K562 (cell line): ENCODE measurements around the gene PPM1D. TPM values are rescaled to one million over a fixed set of nuclear protein-coding genes. Genes with fewer than 3 reads are reported as not detected.

Experiments
- ATAC-seq: fragments of 200-7000 bp; cut with Tn5 transposase; 3 replicates; pipeline ENCODE4 v1.9.1; 2020; ENCODE audit warnings: moderate library complexity
- BruUV-seq: library from RNA; stranded (reverse); fragments of 400-500 nt; replicated peaks from 2 replicates; lab custom pipeline; 2021; lab: Mats Ljungman, UMichigan
- CTCF ChIA-PET: fragments of 300-600 bp; formaldehyde crosslinking; extraction: SDS; loops from one replicate; lab custom pipeline; 2021; ENCODE audit warnings: low intra/inter-chr PET ratio; lab: Yijun Ruan, JAX
- POLR2A ChIA-PET: fragments of 300-600, 350-650 bp; sonication (Branson Sonifier 250); formaldehyde crosslinking; extraction: SDS; loops from one replicate; lab custom pipeline; 2021; ENCODE audit warnings: antibody characterized with exemption, inconsistent platforms; lab: Yijun Ruan, JAX
- DNase-seq, 4 experiments: peaks; one replicate each; pipeline versions ENCODE4 v3.0.0 to v3.0.0-alpha.2; 2011 to 2018; ENCODE audit warnings: low spot score in 3 of 4, mixed read lengths in 3 of 4; ENCODE audit errors: extremely low read depth in 1 of 4
- FAIRE-seq: peaks from 2 replicates; lab custom pipeline; 2011; peaks lifted over from hg19 to GRCh38; lab: Jason Lieb, UNC
- H2AFZ ChIP-seq: 2 replicates; pipeline ENCODE4 v1.6.0; 2011; ENCODE audit warnings: low read depth, low read length, control low read depth, inconsistent platforms
- H3K27ac ChIP-seq: fragments of 200-600 bp; 3 replicates; pipeline ENCODE4 v1.8.0; 2011; ENCODE audit warnings: low read depth, mild to moderate bottlenecking, control low read depth, inconsistent platforms, low read length, moderate library complexity, mixed read lengths; ENCODE audit errors: extremely low read depth
- H3K27me3 ChIP-seq, 2 experiments: fragments of 300-600 bp in 1 of 2; 2 replicates in 1 of 2; 3 replicates in 1 of 2; pipeline versions ENCODE4 v1.6.0 to v1.8.0; 2011; ENCODE audit warnings: inconsistent platforms in 2 of 2, low read length in 2 of 2, mild to moderate bottlenecking in 1 of 2, mixed read lengths in 1 of 2, moderate library complexity in 1 of 2; ENCODE audit not compliant: control insufficient read depth in 2 of 2, insufficient read depth in 2 of 2
- H3K36me3 ChIP-seq: fragments of 300-600 bp; 3 replicates; pipeline ENCODE4 v1.8.0; 2011; ENCODE audit warnings: mild to moderate bottlenecking, low read length, inconsistent platforms; ENCODE audit not compliant: control insufficient read depth, insufficient read depth
- H3K4me1 ChIP-seq, 2 experiments: fragments of 200-600 bp in 1 of 2; replicated peaks in 1 of 2; 2 replicates in 1 of 2; 3 replicates in 1 of 2; pipeline versions ENCODE4 v1.5.1 to v1.8.0; 2011; ENCODE audit warnings: inconsistent platforms in 2 of 2, low read length in 2 of 2, mild to moderate bottlenecking in 1 of 2, mixed read lengths in 1 of 2, moderate library complexity in 1 of 2; ENCODE audit not compliant: control insufficient read depth in 2 of 2, insufficient read depth in 2 of 2
- H3K4me2 ChIP-seq: 2 replicates; pipeline ENCODE4 v1.6.1; 2011; ENCODE audit warnings: low read length, control low read depth, inconsistent platforms, mixed read lengths; ENCODE audit not compliant: insufficient read depth
- H3K4me3 ChIP-seq: fragments of 200-600 bp; sonication (generic), shearing (Covaris generic); 2 replicates; pipeline ENCODE4 v1.5.1; 2016; ENCODE audit warnings: control low read depth, inconsistent platforms
- H3K79me2 ChIP-seq: fragments of 200-600 bp; 3 replicates; pipeline ENCODE4 v1.8.0; 2011; ENCODE audit warnings: low read length, inconsistent platforms; ENCODE audit not compliant: control insufficient read depth, insufficient read depth
- H3K9ac ChIP-seq, 2 experiments: 2 replicates each; pipeline versions ENCODE4 v1.6.0 to v1.6.1; 2011; ENCODE audit warnings: low read depth in 2 of 2, low read length in 2 of 2, control low read depth in 1 of 2, inconsistent platforms in 1 of 2, mild to moderate bottlenecking in 1 of 2, mixed read lengths in 1 of 2; ENCODE audit not compliant: insufficient read depth in 1 of 2
- H3K9me1 ChIP-seq: one replicate; pipeline ENCODE4 v1.6.0; 2011; ENCODE audit warnings: inconsistent platforms, mild to moderate bottlenecking, low read length, moderate library complexity; ENCODE audit not compliant: control insufficient read depth, insufficient read depth
- H3K9me3 ChIP-seq: replicated peaks from 2 replicates; pipeline ENCODE4 v1.5.1; 2011; ENCODE audit warnings: low read depth, low read length, inconsistent platforms; ENCODE audit not compliant: control insufficient read depth, insufficient read depth
- H4K20me1 ChIP-seq: replicated peaks from 2 replicates; pipeline ENCODE4 v1.6.1; 2011; ENCODE audit warnings: low read length, inconsistent platforms, mixed read lengths; ENCODE audit not compliant: control insufficient read depth, insufficient read depth
- ZBTB11 ChIP-seq, 3 experiments: fragments of 200-800 bp in 1 of 3; fragments of 250-450 bp in 1 of 3; fragments of 450-650 bp in 1 of 3; sonication (Bioruptor Pico) in 1 of 3; sonication (Bioruptor generic) in 1 of 3; formaldehyde crosslinking in 1 of 3; IDR thresholded peaks; 2 replicates each; pipeline versions ENCODE4 v1.6.1 to v1.8.0; 2016 to 2022; ENCODE audit warnings: mild to moderate bottlenecking in 2 of 3, missing genetic modification characterization in 2 of 3, missing compliant biosample characterization in 1 of 3, moderate library complexity in 1 of 3
- WGBS: fragments of 100-300 bp; shearing (Covaris generic); methylation state at CpG from one replicate; pipeline ENCODE4 v1.1.6; 2016; ENCODE audit warnings: low coverage, mixed read lengths; ENCODE audit not compliant: insufficient coverage; ENCODE audit errors: missing lambda C conversion rate; 5-methylcytosine and 5-hydroxymethylcytosine counted together
- in situ Hi-C: fragments of 300-500 bp; cut with MboI; formaldehyde crosslinking; loops from 4 replicates; pipeline ENCODE4 v1.15.0; 2018; ENCODE audit warnings: inconsistent platforms, mixed read lengths
- intact Hi-C: fragments of 100-400 bp; cut with micrococcal nuclease; formaldehyde crosslinking; loops from 2 replicates; pipeline ENCODE4 v1.14.2; 2022
- polyA plus RNA-seq, 8 experiments: library from polyadenylated mRNA; depleted of rRNA in 4 of 8; stranded (reverse) in 5 of 8; unstranded in 3 of 8; fragments of >200 nt; fragmentation: Nextera tagmentation in 2 of 8; fragmentation: Illumina TruSeq in 1 of 8; extraction: Ambion mirVana in 2 of 8; extraction: Trizol in 1 of 8; gene quantifications; 2 replicates each; pipeline versions ENCODE4 v1.2.1 to v1.2.3, GENCODE V29; 2011 to 2014; ENCODE audit warnings: inconsistent platforms in 1 of 8, missing spikeins in 1 of 8
- total RNA-seq, 7 experiments: library from RNA; depleted of rRNA in 6 of 7; stranded (reverse); fragments of >200 nt in 6 of 7; fragmentation: Illumina TruSeq in 2 of 7; extraction: Trizol in 2 of 7; gene quantifications; 2 replicates each; pipeline versions ENCODE4 v1.2.1 to v1.2.3, GENCODE V29; 2011 to 2021; ENCODE audit warnings: low replicate concordance in 1 of 7
- TF ChIP-seq, protein P1 (sequence below): fragments of 450-650 bp; IDR thresholded peaks from 2 replicates; pipeline ENCODE4 v1.6.1; 2016; ENCODE audit warnings: antibody characterized with exemption

PPM1D gene
- total and polyA plus RNA-seq, 9 of the 15 experiments (the other 6 are each of a cell fraction or from before 2014, with no cell fraction given), result 2.1 to 19.0 (median 7.8) TPM

DNA sequence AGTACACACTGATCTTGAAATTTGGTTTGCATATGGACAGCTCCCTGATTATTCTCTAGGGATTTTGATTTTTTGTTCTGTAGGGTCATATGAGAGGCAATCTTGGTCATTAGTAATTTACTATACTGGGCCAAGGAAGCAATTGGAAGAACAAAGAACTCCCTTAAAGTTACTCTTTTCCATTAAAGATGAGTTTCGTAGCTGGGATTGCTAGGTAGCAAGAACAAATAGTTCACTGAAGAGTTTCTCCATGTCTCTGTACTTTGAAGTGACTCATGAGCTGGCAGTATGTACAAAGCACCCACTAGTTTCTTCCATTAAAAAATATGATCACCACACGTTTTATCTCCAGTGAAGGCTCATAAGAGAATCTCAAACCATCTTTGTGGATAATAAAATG is 71.5 kb downstream of the PPM1D start:
- ATAC-seq (no peak), FAIRE-seq (no peak), DNase-seq (no peak)
- no TSS peak for BruUV-seq
- no peaks in the 10 kb centered on the region for H4K20me1 ChIP-seq
- intact Hi-C loops, result no loop called here
- H3K79me2 ChIP-seq, result no peaks in the 10 kb centered on the region
- no peaks in the 10 kb centered on the region for H3K36me3 ChIP-seq
- in situ Hi-C loops, result no loop called here
- H3K9ac ChIP-seq, result no peak overlapping the region
- no peaks in the 10 kb centered on the region for H3K9me3 ChIP-seq
- H2AFZ ChIP-seq, result no peak overlapping the region
- no peak overlapping the region for H3K27ac ChIP-seq
- WGBS, result 17% methylated on average over 2 of the region's 2 CpGs
- ChIA-PET CTCF (no interaction called here), POLR2A (interaction anchor here (0.6 kb wide), 1 partner anchor 1845 kb away, joined by 3 read pairs; no protein-coding TSS in a partner anchor)
- no peak overlapping the region for H3K4me2 ChIP-seq
- H3K27me3 ChIP-seq, result no peaks in the 10 kb centered on the region
- peaks cover 0 to 6% of the 10 kb centered on the region in 2 experiments; a peak in 2 of 5 replicates for H3K4me1 ChIP-seq
- H3K9me1 ChIP-seq, result no peaks in the 10 kb centered on the region
- H3K4me3 ChIP-seq, result no peak overlapping the region
- TF ChIP-seq ZBTB11 (CRISPR knock-in tag; IDR thresholded peaks at IDR 0.05), result 0 out of 6 replicates have a peak, but pooled peaks of 1 of the 3 experiments have one; percentile 45
- TF ChIP-seq, protein P1, sequence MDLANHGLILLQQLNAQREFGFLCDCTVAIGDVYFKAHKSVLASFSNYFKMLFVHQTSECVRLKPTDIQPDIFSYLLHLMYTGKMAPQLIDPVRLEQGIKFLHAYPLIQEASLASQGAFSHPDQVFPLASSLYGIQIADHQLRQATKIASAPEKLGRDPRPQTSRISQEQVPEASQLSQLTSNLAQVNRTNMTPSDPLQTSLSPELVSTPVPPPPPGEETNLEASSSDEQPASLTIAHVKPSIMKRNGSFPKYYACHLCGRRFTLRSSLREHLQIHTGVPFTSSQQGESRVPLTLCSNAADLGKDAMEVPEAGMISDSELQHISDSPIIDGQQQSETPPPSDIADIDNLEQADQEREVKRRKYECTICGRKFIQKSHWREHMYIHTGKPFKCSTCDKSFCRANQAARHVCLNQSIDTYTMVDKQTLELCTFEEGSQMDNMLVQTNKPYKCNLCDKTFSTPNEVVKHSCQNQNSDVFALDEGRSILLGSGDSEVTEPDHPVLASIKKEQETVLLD, result no peak
